HG02981 (cell line): Measurements from ENCODE around the gene OR10Z1.

Experiments
- ATAC-seq: cut with Tn5 transposase; IDR thresholded peaks from one replicate; pipeline ENCODE4 v1.9.1; 2021; ENCODE audit warnings: mild to moderate bottlenecking, moderate library complexity; ENCODE audit not compliant: unreplicated experiment

Gene OR10Z1, protein sequence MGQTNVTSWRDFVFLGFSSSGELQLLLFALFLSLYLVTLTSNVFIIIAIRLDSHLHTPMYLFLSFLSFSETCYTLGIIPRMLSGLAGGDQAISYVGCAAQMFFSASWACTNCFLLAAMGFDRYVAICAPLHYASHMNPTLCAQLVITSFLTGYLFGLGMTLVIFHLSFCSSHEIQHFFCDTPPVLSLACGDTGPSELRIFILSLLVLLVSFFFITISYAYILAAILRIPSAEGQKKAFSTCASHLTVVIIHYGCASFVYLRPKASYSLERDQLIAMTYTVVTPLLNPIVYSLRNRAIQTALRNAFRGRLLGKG

DNA sequence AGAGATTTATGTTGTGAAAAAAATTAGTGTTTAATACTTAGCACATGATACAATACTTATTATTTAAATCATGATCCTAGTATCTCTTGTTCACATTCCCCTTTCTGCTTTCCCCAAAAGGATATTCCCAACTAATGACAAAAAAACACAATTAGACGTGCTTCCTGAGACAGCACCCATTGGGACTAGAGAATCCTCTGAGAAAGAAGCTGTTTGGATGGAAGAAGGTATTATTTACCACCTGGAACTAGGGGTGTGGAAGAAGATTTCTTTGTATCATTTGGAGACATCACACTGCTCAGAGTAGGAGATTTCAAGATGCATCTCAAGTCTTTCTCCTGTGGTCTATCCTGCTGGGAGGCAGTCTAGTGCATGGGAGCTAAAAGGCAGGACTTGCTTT is at the start of gene OR10Z1:
Gene OR10Z1 (plus strand): TSS at position 301 of the 400 bp plus-strand sequence. CDS start 1,171 bp downstream, outside the sequence.
- no peak for ATAC-seq

DNA sequence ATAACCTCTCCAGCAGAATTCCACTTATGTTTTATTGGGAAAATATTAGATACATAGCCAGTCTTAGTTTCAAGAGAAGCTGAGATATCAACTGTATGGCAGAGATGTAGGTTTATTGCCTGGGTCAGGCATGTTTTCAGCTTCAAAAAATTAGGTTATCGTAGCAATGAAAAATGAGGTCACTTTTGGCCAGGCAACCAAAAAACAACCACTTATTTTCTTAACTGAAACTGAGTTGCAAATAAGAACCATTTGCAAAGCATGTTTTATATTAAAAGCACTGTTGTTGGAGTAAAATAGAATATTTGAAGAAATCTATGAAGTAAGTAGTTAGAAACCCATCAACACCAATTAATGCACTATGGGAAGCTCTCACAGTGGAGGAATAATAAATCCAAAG is 45.4 kb upstream of the OR10Z1 start:
- no peak for ATAC-seq

DNA sequence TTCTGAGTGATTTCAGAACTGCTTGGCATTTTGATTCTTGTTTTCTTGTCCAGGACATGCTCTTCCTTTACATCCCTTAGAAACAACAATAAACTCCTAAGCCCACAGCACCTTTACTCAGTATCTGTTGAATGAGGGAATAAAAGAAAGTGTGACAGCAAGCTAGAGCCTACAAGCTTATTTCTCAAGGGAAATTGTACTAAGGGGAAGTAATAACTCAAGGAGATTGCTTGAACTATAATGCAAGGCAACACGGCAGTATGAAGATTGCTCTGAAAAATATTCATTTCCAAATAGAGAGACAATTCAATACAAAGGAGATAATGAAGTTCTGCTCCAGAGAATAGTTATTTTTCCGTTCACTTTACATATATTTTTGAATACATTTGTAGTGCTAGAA is 41.2 kb upstream of the OR10Z1 start:
- no peak for ATAC-seq

DNA sequence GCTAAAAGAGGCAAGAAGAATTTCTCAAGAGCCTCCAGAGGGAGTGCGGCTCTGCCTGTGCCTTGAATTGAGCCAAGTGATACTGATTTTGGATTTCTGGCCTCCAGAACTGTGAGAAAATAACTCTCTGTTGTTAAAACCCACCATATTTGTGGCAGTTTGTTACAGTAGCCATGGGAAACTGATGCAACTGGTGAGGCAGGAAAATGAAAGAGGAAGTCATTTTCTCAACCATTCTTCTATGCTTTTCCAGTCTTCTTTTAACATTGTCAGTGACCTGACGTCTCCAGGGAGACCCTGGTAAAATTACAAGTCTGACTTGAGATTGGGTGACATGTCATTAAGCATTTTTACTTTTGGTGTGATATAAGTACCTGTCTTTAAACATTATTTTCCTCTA is 40.5 kb upstream of the OR10Z1 start:
- ATAC-seq: no peak

DNA sequence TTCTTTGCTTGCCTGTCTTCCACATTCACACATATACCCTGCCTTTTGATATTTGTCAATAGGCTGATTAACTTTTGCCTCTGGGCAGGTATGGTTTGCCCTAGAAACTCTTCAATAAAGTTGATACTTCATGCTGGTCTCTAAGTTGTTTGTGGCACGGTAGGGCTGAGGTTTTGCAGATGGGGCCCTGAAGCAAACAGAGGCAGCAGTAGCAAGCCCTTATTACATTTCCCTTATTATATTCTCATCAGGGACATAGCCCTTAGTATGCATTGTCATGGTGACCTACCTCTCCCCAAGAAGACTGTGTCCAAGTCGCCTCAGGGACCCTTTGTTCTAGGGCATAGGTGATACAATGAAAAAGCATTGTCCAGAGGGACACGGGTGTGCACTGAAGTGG is 34.6 kb upstream of the OR10Z1 start, which contains the start of gene OR6P1:
Gene OR6P1 (minus strand): TSS at position 101 of the 400 bp plus-strand sequence. CDS start 6,976 bp downstream, outside the sequence.
- ATAC-seq: no peak

DNA sequence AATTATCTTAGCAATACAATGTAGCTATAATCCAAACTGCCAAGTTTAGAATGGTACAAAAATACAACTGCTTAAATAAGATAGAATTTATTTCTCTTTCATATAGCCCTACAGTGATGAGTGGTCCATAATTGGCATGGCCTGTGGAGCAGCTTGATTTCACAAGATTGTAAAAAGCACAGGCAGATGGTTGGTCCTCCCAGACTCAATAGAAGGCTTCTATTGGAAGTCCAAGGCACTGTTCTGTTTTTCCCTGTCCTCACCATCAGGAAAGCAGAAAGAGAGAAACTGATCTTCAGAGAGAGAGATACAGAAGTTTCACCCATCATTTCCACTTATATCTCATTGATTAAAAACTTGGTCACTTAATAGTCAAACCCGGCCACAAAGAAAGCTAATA is 32.8 kb upstream of the OR10Z1 start:
- ATAC-seq: no peak

DNA sequence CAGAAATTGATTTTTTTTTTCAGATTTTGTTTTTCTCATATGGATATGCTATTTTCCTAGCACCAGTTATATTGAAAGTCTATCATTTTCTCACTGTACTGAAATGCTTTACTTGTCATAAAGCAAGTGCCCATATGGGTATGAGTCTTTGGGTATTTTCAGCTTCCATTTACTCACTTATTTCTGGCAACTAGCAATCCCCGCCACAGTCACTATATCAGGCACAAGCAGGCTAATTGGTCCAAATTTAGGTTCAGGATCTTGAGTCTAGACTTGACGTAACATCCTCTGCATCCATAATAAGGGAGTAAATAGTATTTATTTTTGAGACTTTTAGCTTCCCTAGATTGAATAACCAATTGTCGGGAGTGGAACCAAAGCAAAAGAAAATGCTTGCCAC is 27.5 kb upstream of the OR10Z1 start:
- ATAC-seq: no peak

DNA sequence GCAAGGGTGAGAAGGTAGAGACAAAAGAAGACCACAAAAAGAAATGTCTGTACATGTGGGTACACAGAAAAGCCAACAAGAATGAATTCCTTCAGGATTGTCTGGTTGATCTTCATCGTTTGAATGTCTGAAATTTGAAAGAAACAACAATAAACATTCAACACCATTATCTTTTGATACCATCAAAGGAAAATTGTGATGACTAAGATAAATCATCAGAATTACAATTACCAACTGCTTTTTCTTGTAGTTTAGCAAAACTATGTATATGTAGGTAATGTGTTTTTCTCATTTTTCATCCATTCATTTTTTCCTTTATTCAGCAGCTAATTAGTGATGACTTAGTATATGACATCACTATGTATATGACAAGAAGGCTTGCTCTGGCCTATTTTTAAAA is 25.3 kb upstream of the OR10Z1 start, which contains the start of gene OR10X1:
Gene OR10X1 (minus strand): TSS at position 167 of the 400 bp plus-strand sequence. CDS start 0 bp downstream, at position 167.
- no peak for ATAC-seq

DNA sequence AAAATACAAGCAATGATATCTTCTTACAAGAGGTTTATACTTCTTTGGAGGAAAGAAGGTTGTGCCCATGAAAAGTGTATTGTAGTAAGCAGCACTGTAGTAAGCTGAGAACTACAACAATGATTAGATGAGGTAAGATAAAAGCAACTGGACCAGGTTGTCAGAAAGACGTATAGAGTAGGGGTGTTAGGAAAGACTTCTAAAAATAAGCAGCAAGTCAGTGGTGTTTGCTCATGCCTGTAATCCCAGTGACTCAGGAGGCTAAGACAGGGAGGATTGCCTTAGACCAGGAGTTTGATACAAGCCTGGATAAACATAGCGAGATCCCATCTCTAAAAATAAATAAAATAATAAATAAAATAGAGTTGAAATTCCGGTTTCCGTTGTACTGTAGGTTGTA is 21.1 kb upstream of the OR10Z1 start:
- no peak for ATAC-seq

DNA sequence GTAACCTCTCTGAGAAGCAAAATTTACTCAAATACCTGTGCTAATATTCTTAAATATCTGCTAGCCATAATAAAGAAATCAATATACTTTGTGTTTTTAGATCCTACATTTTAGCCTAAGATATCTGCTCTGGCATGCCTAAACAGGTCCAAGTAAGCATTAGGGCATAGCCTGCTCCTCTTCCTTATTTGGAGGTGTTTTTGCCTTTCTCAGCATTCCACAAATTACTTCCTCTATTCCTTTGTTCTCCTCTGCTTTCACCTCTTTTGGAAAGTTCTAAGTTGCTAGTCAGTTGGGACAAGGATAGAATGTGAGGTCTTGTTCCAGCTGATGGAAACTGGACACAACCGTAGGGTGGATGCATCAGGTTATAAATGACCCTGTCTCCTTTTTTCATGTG is 18.1 kb upstream of the OR10Z1 start:
- ATAC-seq: no peak

DNA sequence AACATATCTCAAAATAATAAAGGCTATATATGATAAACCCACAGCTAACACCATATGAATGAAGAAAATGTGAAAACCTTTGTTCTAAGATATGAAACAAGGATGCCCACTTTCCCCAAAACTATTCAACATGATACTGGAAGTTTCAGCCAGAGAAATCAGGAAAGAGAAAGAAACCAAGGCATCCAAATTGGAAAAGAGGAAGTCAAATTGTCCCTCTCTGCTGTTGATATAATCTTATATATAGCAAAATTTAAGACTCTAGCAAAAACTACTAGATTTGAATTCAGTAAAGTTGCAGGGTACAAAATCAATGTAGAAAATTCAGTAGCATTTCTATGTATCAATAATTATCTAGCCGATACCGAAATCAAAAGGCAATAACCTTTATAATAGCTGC is 4.3 kb upstream of the OR10Z1 start:
- ATAC-seq: no peak

DNA sequence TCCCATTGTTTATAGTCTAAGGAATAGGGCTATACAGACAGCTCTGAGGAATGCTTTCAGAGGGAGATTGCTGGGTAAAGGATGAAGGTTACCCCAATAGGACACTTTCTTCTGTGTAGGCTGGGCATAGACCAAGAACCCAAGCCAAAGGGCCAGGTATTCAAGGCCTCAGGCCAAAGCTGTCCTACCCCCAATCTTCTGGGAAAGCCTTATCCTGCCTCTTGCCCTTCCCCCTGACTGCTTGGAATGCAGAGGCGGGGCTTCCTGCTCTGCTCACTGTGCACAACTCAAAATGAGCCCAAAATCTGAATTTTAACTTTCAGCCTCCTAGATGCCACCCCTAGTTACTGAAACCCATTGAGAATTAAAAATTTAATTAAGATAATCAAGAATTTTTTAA is 2.2 kb downstream of the OR10Z1 start:
- ATAC-seq: no peak

DNA sequence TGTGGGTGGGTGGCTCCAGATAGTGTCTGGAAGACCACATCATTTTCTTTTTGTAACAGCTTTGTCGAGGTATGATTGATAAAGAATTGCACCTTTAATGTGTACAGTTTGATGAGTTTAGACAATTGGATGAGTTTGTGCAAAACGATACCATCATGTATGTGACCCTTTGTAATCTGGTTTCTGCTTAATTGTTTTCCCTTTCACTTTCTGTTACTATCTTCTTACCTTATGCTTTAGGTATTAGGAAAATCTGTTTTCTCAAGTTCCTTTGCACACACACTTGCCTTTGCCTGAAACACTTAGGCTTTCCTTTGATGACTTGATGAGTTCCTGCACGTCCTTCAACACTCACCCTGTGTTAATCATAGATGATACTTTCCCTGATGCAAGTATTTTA is 6.8 kb downstream of the OR10Z1 start:
- ATAC-seq: no peak

DNA sequence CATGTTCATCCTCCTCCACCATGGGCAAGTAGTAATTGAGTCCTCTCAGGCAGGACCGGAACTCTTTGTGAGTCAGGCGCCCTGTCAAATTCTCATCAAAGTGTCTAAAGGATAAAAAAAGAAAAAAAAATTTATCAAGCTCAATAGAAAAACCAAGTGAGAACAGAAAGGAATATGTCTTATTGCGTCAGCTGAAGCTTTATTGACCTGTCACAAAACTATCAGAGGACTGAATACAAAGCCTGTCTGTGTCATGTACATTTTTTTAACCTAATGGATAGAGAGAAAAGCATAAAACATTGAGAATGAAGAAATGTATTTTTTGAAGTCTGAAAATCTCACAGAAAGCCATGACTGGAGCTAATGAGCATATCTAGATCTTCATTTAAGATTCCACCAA is 8.7 kb downstream of the OR10Z1 start:
- ATAC-seq: no peak

DNA sequence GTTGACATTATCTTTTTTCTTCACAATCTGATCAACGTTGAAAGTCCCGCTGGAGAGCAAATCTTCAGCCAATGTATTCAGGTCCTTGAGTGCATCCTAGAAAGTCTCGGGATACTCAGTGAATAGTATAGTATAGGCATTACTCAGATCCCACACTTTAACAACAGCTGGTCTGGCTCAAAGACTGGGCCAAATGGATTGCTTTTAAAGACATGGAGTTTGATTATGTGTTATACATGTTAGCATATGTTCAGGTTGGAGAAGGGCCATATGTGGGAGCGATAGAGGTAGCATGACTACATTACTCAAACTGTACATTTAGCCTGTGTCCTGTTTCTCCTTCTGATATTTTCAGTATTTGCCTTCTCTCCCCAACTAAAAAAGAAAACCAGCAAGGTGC is 33.1 kb downstream of the OR10Z1 start:
- ATAC-seq: no peak

DNA sequence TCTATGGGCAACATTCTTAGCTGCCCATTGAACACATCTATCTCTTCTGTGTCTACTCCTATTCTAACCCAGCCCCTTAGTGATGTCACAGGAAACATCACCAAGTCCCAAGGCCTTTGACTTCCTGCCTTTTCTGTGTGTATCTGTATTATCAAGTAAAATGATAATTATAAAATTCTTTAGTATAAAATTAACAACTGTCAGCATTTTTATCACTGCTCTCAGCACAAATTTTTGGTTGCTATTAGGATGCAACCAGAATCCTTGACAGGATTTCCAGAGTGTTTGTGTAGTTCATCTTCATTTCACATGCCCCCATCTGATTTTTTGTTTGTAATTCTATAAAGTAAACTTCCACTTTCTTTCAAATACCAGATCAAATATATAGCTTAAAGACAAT is 33.8 kb downstream of the OR10Z1 start:
- ATAC-seq: no peak

DNA sequence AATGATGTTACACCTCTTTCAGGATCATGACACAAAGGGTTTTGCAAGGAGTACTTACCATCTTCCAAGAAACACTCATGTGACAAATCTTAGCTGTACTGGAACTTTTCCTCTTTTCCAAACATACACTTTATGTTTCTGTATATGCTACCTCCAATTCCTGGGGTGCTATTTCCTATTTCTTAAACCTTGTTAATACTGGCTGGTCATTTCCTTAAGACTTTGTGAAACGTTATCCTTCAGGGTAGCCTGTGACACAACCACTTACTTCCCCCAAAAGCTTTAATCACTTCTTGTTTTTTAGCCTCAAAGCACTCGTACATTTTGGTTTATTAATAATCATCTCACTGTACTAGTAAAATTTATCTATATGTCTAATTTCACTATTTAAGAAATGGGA is 39.4 kb downstream of the OR10Z1 start:
- ATAC-seq: no peak

DNA sequence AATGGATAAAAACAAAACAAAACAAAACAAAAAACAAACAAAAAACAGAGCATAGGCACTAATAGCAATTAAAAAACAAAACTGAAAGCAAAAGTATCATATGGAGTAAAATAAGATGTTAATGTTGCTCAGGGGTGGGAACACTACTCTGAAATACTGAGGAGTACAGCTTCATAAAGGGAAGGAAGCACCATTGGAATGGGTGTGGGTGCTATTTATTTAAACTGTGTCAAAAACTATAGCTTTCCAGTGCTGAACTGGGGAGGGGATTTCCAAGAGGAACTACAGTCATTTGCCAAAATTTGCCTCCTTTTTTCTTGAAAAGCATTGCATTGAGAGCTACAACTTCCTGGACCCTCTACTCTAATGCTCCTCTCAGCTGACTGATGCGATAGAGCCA is 41.4 kb downstream of the OR10Z1 start:
- ATAC-seq: no peak

DNA sequence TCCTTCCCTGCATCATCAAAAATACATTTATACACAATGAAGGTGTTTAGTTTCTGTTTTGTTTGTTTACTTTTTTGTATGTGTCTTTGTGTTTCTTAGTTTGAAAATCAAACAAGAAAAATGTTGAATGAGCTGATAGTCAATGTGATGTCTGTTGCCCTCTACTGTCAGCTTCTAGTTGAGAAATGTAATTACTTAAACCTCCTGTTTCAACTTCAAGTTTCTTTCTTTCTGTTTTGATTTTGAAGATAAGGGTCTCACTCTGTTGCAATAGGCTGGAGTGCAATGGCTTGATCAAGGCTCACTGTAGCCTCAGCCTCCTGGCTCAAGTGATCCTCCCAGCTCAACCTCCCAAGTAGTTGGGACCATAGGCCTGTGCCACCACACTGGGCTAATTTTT is 44.0 kb downstream of the OR10Z1 start:
- ATAC-seq: no peak

DNA sequence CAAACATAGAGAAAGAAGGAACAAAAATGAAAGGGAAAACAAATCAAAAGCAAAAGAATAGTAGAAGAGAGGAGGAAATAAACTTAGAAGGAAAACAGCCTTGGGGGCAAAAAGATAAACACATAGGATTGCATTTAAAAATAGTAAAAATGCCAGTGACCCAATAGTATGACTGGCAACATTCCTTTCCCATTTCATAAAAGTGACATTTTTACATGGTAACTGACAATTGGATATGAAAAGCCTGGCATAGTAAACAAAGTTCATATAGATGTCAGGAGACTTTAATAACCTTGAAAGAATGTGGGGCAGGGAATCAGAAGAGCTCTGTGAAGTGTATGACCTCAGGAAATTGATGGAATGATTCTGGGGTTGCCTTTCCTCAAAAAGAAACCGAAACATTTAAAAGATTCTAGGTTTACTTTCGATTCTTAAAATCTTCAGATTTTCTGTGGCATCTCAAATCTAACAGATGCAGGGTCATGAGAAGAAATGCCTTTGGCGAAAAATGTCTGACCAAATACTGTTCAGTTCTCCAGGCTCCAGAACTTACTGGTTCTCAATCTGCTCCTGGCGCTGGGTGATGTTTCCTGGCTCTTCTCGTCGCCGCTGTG is 47.8 kb downstream of the OR10Z1 start:
- no peak for ATAC-seq

DNA sequence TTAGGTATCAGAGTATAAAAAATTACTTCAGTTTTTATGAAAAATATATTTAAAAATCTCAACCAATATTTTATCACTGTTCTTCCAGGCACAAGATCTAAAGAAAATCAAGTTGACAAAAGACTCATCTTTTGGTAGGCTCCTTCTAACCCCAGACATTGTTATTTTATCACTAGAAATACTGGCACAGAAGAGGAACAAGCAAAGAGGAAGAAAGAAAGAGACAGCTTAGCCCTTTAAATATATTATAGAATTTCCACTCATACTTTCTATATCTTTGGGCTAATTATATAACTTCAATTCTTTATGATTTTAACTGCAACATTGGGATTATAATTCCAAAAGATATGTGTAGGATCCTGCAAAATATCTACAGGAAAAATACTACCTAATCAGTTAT is 49.0 kb downstream of the OR10Z1 start:
- no peak for ATAC-seq

DNA sequence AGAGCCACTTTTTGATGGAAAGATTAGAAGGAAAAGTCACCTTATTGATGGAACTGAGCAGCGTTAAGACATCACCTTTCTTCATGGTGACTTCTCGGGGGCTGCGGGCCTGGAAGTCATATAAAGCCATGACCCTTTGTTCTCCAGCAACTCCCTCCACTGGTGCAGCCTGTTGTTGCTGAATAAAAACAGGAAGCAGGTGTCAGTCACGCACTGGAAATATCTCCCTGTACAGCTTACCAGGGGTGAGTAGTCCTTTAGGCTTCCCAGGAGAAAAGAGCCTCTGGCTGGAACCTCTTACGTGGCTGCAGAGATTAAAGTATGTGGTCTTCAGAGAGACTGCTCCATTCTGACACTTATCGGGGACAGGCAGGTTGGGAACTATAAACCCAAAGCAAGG is 49.5 kb downstream of the OR10Z1 start:
- no peak for ATAC-seq
